PFSK-1 (cell line): ENCODE results near the gene TGFBR1.

Source experiments
- FOXP2 ChIP-seq: optimal IDR thresholded peaks from 2 replicates; pipeline ENCODE3; 2011; ENCODE audit warnings: borderline replicate concordance, control low read depth, inconsistent platforms; ENCODE audit not compliant: insufficient read depth; ENCODE audit errors: extremely low read length, extremely low read depth
- POLR2AphosphoS5 ChIP-seq: IDR thresholded peaks from 2 replicates; pipeline ENCODE4 v1.6.1; 2012; ENCODE audit warnings: low read depth, mild to moderate bottlenecking, control low read depth, low read length, moderate library complexity
- SIN3A ChIP-seq: IDR thresholded peaks from 2 replicates; pipeline ENCODE4 v1.6.1; 2012; ENCODE audit warnings: mild to moderate bottlenecking, low read length, moderate library complexity, borderline replicate concordance; ENCODE audit not compliant: insufficient read depth
- TAF1 ChIP-seq: IDR thresholded peaks from 2 replicates; pipeline ENCODE4 v1.6.1; 2012; ENCODE audit warnings: low read length, control low read depth, borderline replicate concordance; ENCODE audit not compliant: insufficient read depth
- TF ChIP-seq, protein P1 (sequence below), 2 experiments: IDR thresholded peaks; 2 replicates each; pipeline versions ENCODE4 v1.6.1 to v1.8.0; 2011 to 2012; ENCODE audit warnings: low read depth in 2 of 2, low read length in 2 of 2, control low read depth in 1 of 2, inconsistent platforms in 1 of 2, mild to moderate bottlenecking in 1 of 2, moderate library complexity in 1 of 2; ENCODE audit not compliant: insufficient read depth in 1 of 2

TGFBR1 gene

DNA sequence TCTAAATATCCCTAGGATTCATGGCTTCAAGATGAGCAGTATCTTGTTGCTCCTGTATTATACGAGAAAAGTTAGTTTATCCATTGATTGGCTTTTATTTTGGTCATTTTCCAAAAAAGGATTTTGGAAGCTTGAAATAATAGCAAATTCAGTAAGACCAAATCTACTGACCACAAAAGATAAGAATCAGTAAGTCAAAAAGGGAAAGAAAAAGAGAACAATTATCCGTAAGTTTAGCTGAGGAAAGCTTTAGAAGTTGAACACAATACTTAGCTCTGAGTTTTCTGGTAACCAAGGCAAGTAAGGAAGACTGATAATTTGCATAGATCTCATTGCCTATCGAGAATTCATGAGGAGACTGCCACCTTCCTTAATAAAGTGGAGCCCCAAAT lies 9.1 kb downstream of the TGFBR1 start:
- TF ChIP-seq TAF1 (no peak), FOXP2 (no peak), SIN3A (no peak), POLR2AphosphoS5 (no peak)
- TF ChIP-seq, protein P1, sequence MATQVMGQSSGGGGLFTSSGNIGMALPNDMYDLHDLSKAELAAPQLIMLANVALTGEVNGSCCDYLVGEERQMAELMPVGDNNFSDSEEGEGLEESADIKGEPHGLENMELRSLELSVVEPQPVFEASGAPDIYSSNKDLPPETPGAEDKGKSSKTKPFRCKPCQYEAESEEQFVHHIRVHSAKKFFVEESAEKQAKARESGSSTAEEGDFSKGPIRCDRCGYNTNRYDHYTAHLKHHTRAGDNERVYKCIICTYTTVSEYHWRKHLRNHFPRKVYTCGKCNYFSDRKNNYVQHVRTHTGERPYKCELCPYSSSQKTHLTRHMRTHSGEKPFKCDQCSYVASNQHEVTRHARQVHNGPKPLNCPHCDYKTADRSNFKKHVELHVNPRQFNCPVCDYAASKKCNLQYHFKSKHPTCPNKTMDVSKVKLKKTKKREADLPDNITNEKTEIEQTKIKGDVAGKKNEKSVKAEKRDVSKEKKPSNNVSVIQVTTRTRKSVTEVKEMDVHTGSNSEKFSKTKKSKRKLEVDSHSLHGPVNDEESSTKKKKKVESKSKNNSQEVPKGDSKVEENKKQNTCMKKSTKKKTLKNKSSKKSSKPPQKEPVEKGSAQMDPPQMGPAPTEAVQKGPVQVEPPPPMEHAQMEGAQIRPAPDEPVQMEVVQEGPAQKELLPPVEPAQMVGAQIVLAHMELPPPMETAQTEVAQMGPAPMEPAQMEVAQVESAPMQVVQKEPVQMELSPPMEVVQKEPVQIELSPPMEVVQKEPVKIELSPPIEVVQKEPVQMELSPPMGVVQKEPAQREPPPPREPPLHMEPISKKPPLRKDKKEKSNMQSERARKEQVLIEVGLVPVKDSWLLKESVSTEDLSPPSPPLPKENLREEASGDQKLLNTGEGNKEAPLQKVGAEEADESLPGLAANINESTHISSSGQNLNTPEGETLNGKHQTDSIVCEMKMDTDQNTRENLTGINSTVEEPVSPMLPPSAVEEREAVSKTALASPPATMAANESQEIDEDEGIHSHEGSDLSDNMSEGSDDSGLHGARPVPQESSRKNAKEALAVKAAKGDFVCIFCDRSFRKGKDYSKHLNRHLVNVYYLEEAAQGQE (IDR thresholded peaks at IDR 0.05; ENCODE audit: insufficient read depth in 1 of 2, low read depth in 2 of 2, low read length in 2 of 2): no peak

DNA sequence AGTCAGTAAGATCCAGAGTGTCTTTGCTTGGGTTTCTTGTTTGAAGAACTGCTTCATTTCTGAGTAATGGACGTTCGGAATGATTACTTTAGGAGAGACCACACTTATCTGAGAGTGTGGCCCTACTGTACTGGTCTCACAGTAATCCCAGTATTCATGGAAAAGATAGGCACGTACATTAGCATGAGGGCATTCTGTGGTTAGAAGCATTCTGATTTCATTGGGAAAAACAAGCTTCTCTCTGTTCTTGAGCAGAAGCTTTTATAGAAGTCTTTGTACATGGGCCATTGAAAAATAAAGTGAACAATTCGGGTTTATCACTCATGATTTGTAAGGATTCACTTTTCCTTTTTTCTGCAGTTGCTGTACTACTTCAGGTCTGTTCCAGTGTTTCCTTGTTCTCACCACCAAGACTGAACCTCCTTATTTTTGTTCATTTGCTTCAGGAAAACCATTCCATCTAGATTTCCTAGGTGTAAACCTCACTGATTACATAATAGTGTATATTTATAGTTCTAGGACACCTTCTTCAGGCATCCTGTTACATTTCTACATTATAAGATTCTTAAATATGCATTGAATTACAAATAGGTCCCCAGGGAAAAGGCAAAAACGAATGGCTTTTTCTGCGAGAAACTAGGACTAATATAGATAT lies 10.1 kb downstream of the TGFBR1 start:
- no peak for TF ChIP-seq FOXP2
- TF ChIP-seq SIN3A: no peak
- TF ChIP-seq, protein P1 (IDR thresholded peaks at IDR 0.05; ENCODE audit: insufficient read depth in 1 of 2, low read depth in 2 of 2, low read length in 2 of 2): no peak
- TF ChIP-seq TAF1: no peak
- TF ChIP-seq POLR2AphosphoS5: no peak

DNA sequence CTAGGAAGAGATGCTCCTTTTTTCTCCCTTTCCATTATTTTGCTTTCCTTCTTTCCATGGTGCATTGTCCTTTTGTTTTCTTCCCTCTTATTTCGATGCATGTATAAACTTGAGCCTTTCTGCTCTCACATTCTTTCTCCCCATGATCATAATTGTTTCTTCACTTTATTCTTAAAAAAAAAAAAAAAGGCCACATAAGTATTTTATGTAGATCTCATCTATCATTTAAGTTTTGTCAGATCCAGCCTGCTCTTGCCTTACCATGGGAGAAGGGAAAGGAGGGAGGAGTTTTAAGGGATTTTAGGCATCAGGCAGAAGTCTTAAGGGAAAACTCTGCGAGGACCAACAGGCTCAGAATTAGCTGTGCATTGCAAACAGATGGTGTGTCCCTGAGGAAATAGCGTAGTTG lies 11.1 kb downstream of the TGFBR1 start:
- TF ChIP-seq TAF1: no peak
- TF ChIP-seq, protein P1 (IDR thresholded peaks at IDR 0.05; ENCODE audit: insufficient read depth in 1 of 2, low read depth in 2 of 2, low read length in 2 of 2): no peak
- no peak for TF ChIP-seq SIN3A
- no peak for TF ChIP-seq POLR2AphosphoS5
- no peak for TF ChIP-seq FOXP2

DNA sequence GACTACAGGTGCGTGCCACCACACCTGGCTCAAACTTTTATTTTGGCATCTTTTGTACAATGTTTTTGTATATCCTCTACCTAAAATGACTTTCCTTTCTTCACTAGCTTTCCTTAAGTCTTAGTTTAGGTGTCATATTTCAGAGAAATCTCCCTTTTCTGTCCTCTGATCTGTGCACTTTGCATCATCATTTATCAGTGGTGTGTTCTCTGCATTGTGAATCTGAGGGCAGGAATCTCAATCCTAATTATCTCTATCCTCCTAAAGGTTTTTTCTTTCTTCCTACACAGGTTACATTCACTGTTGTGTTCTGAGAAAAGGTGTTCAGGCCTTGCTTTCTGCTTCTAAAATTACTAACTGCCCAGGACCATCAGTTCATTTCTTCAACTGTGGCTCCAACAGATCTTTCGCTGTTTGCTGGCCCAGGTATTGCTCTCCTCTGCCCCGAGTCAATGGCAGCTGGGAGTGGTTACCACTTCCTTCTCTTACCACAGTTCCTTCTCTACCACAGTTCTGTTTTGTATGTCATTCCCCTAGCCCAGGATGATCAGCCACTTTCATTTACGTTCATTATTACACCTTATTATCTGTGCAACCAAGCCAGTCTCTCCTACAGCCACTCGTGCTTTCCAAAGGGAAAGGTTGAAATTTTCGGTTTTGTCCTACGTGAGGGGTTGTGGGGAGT lies 14.0 kb downstream of the TGFBR1 start:
- TF ChIP-seq FOXP2 (no peak), POLR2AphosphoS5 (no peak), TAF1 (no peak), SIN3A (no peak)
- TF ChIP-seq, protein P1 (IDR thresholded peaks at IDR 0.05; ENCODE audit: insufficient read depth in 1 of 2, low read depth in 2 of 2, low read length in 2 of 2): no peak
